HEK293 (cell line): Measurements from ENCODE around the gene PHF13.

Experiments
- CTCF ChIA-PET: fragments of 350-600 bp; formaldehyde crosslinking; extraction: SDS; loops from one replicate; lab custom pipeline; 2021; ENCODE audit warnings: antibody characterized with exemption; lab: Yijun Ruan, JAX
- POLR2A ChIA-PET: fragments of 300-600 bp; formaldehyde crosslinking; extraction: SDS; loops from one replicate; lab custom pipeline; 2020; ENCODE audit warnings: antibody characterized with exemption, inconsistent platforms; lab: Yijun Ruan, JAX
- H3K27ac ChIP-seq: fragments of 200-500 bp; sonication (Bioruptor generic); 2 replicates; pipeline ENCODE4 v1.5.1; 2014; ENCODE audit warnings: low read depth, low read length, control low read depth, inconsistent platforms; ENCODE audit errors: extremely low read depth
- H3K36me3 ChIP-seq, 2 experiments: fragments of 200-500 bp in 1 of 2; sonication (Bioruptor generic) in 1 of 2; 1 replicate in 1 of 2; 2 replicates in 1 of 2; pipeline ENCODE4 v1.5.1; 2014 to 2017; ENCODE audit warnings: inconsistent platforms in 2 of 2, low read length in 2 of 2; ENCODE audit not compliant: control insufficient read depth in 2 of 2, insufficient read depth in 1 of 2
- H3K4me1 ChIP-seq: fragments of 200-500 bp; sonication (Bioruptor generic); 2 replicates; pipeline ENCODE4 v1.5.1; 2014; ENCODE audit warnings: mild to moderate bottlenecking, low read length, inconsistent platforms; ENCODE audit not compliant: control insufficient read depth, insufficient read depth
- H3K4me3 ChIP-seq: 2 replicates; pipeline ENCODE4 v1.5.1; 2011; ENCODE audit warnings: low read depth, mild to moderate bottlenecking, control low read depth, low read length, moderate library complexity
- H3K9me3 ChIP-seq: fragments of 200-500 bp; sonication (Bioruptor generic); 2 replicates; pipeline ENCODE4 v1.5.1; 2014; ENCODE audit warnings: low read depth, low read length, inconsistent platforms; ENCODE audit not compliant: control insufficient read depth, insufficient read depth
- FEZF1 ChIP-seq: fragments of 450-650 bp; formaldehyde crosslinking; IDR thresholded peaks from 2 replicates; pipeline ENCODE4 v1.5.1; 2016; ENCODE audit warnings: missing biosample characterization, missing genetic modification characterization
- GLI4 ChIP-seq: fragments of 450-650 bp; formaldehyde crosslinking; IDR thresholded peaks from 2 replicates; pipeline ENCODE4 v1.5.1; 2016; ENCODE audit warnings: missing biosample characterization, missing genetic modification characterization
- KLF17 ChIP-seq: fragments of 450-650 bp; formaldehyde crosslinking; IDR thresholded peaks from 2 replicates; pipeline ENCODE4 v1.5.1; 2016; ENCODE audit warnings: missing biosample characterization, missing genetic modification characterization
- PATZ1 ChIP-seq: fragments of 450-650 bp; formaldehyde crosslinking; IDR thresholded peaks from 2 replicates; pipeline ENCODE4 v1.5.1; 2016; ENCODE audit warnings: missing biosample characterization, missing genetic modification characterization
- PRDM10 ChIP-seq: fragments of 450-650 bp; formaldehyde crosslinking; IDR thresholded peaks from 2 replicates; pipeline ENCODE4 v1.5.1; 2016; ENCODE audit warnings: missing biosample characterization, missing genetic modification characterization
- PRDM4 ChIP-seq: fragments of 450-650 bp; formaldehyde crosslinking; IDR thresholded peaks from 2 replicates; pipeline ENCODE4 v1.5.1; 2017; ENCODE audit warnings: missing biosample characterization, missing genetic modification characterization
- RBAK ChIP-seq: fragments of 450-650 bp; formaldehyde crosslinking; IDR thresholded peaks from 2 replicates; pipeline ENCODE4 v1.5.1; 2016; ENCODE audit warnings: missing biosample characterization, missing genetic modification characterization
- SCRT1 ChIP-seq: fragments of 450-650 bp; formaldehyde crosslinking; IDR thresholded peaks from 2 replicates; pipeline ENCODE4 v1.5.1; 2016; ENCODE audit warnings: missing biosample characterization, missing genetic modification characterization, borderline replicate concordance
- WT1 ChIP-seq: fragments of 450-650 bp; formaldehyde crosslinking; IDR thresholded peaks from 2 replicates; pipeline ENCODE4 v1.5.1; 2016; ENCODE audit warnings: missing biosample characterization, missing genetic modification characterization
- ZBTB17 ChIP-seq: fragments of 450-650 bp; formaldehyde crosslinking; IDR thresholded peaks from 2 replicates; pipeline ENCODE4 v1.5.1; 2016; ENCODE audit warnings: missing biosample characterization, missing genetic modification characterization
- ZEB2 ChIP-seq: fragments of 450-650 bp; formaldehyde crosslinking; IDR thresholded peaks from 2 replicates; pipeline ENCODE4 v1.5.1; 2016; ENCODE audit warnings: missing biosample characterization, missing genetic modification characterization
- ZNF16 ChIP-seq: fragments of 450-650 bp; formaldehyde crosslinking; IDR thresholded peaks from 2 replicates; pipeline ENCODE4 v1.5.1; 2016; ENCODE audit warnings: low read depth, missing biosample characterization, missing genetic modification characterization
- ZNF18 ChIP-seq: fragments of 450-650 bp; formaldehyde crosslinking; IDR thresholded peaks from 2 replicates; pipeline ENCODE4 v1.5.1; 2016; ENCODE audit warnings: missing biosample characterization, missing genetic modification characterization
- ZNF221 ChIP-seq: fragments of 450-650 bp; formaldehyde crosslinking; IDR thresholded peaks from 2 replicates; pipeline ENCODE4 v1.5.1; 2017; ENCODE audit warnings: missing biosample characterization, missing genetic modification characterization, borderline replicate concordance
- ZNF488 ChIP-seq: fragments of 450-650 bp; formaldehyde crosslinking; IDR thresholded peaks from 2 replicates; pipeline ENCODE4 v1.5.1; 2016; ENCODE audit warnings: missing biosample characterization, missing genetic modification characterization
- ZNF510 ChIP-seq: fragments of 450-650 bp; formaldehyde crosslinking; IDR thresholded peaks from 2 replicates; pipeline ENCODE4 v1.5.1; 2018; ENCODE audit warnings: mild to moderate bottlenecking, missing genetic modification characterization, missing biosample characterization; ENCODE audit not compliant: insufficient replicate concordance
- ZNF530 ChIP-seq: fragments of 450-650 bp; formaldehyde crosslinking; IDR thresholded peaks from 2 replicates; pipeline ENCODE4 v1.5.1; 2016; ENCODE audit warnings: low read depth, missing biosample characterization, missing genetic modification characterization
- ZNF544 ChIP-seq: fragments of 450-650 bp; formaldehyde crosslinking; IDR thresholded peaks from 2 replicates; pipeline ENCODE4 v1.5.0; 2017; ENCODE audit warnings: missing biosample characterization, missing genetic modification characterization
- ZNF654 ChIP-seq: fragments of 450-650 bp; formaldehyde crosslinking; IDR thresholded peaks from 2 replicates; pipeline ENCODE4 v1.5.1; 2016; ENCODE audit warnings: low read depth, missing biosample characterization, missing genetic modification characterization
- ZNF768 ChIP-seq: fragments of 450-650 bp; formaldehyde crosslinking; IDR thresholded peaks from 2 replicates; pipeline ENCODE4 v1.5.1; 2018; ENCODE audit warnings: missing biosample characterization, mild to moderate bottlenecking, missing genetic modification characterization
- ZSCAN5A ChIP-seq: fragments of 450-650 bp; formaldehyde crosslinking; IDR thresholded peaks from 2 replicates; pipeline ENCODE4 v1.5.1; 2016; ENCODE audit warnings: missing biosample characterization, missing genetic modification characterization

Gene PHF13

GRCh38 chr1:6579374-6580118 lies 34.0 kb upstream of the PHF13 start, which contains the start of gene ZBTB48 (continued):
- no peak for TF ChIP-seq PRDM10 (tag by site-specific recombination)
- no peak for TF ChIP-seq GLI4 (tag by site-specific recombination)
- no peak for TF ChIP-seq PRDM4 (tag by site-specific recombination)
- no peak for TF ChIP-seq ZNF768 (tag by site-specific recombination)
- no peak for TF ChIP-seq ZNF510 (tag by site-specific recombination)
- TF ChIP-seq ZBTB17 (tag by site-specific recombination), result peak; percentile 90
- TF ChIP-seq ZSCAN5A (tag by site-specific recombination), result no peak
- no peak for TF ChIP-seq RBAK
- TF ChIP-seq FEZF1 (tag by site-specific recombination), result peak; percentile 81
- peak; percentile 56; the same call in 1 of the 2 replicates for TF ChIP-seq ZEB2 (tag by site-specific recombination)

- peaks cover 9% of the 10 kb centered on the region for H3K4me1 ChIP-seq
- peaks cover 0 to 31% of the 10 kb centered on the region in 2 experiments; a peak in 1 of 3 replicates for H3K36me3 ChIP-seq
- no peaks in the 10 kb centered on the region for H3K9me3 ChIP-seq
- H3K4me3 ChIP-seq, result peak overlapping the region; percentile 96
- CTCF ChIA-PET, result interaction anchor here (0.5 to 1.7 kb wide), 10 partner anchors 9 to 263 kb away, joined by 3 to 10 read pairs (median 5); partner anchors contain the start of genes NOL9 and TAS1R1
- POLR2A ChIA-PET, result interaction anchor here (0.6 to 2.7 kb wide), 15 partner anchors 8 to 67 kb away, joined by 3 to 25 read pairs (median 8); partner anchors contain the start of genes KLHL21, NOL9, PHF13 and TAS1R1
- H3K27ac ChIP-seq, result no peak overlapping the region; the same call in 1 of the 2 replicates
- TF ChIP-seq ZNF18 (tag by site-specific recombination) (no peak), ZNF488 (tag by site-specific recombination) (no peak), ZNF530 (tag by site-specific recombination) (no peak), KLF17 (tag by site-specific recombination) (0 out of 2 replicates have a peak, but pooled peaks have one; percentile 24), PATZ1 (tag by site-specific recombination) (no peak; the same call in 1 of the 2 replicates), ZNF654 (no peak), WT1 (no peak), GLI4 (tag by site-specific recombination) (no peak), ZNF221 (tag by site-specific recombination) (no peak), SCRT1 (no peak), ZNF544 (tag by site-specific recombination) (no peak), ZNF16 (tag by site-specific recombination) (no peak)
Measured at GRCh38 chr1:6580119-6580592, 33.4 kb upstream of the PHF13 start.
